Smooth muscle cell of the pulmonary artery (primary cell): ENCODE measurements around the gene TRPV4. TPM values are rescaled to one million over a fixed set of nuclear protein-coding genes. Genes with fewer than 3 reads are reported as not detected.

ENCODE experiments used
- total RNA-seq: library from RNA; depleted of rRNA; stranded (reverse); fragments of >200 nt; gene quantifications from 2 replicates; pipeline ENCODE4 v1.2.3, GENCODE V29; 2014

Gene TRPV4
- 1.3 and 1.4 TPM in 2 replicates for total RNA-seq

DNA sequence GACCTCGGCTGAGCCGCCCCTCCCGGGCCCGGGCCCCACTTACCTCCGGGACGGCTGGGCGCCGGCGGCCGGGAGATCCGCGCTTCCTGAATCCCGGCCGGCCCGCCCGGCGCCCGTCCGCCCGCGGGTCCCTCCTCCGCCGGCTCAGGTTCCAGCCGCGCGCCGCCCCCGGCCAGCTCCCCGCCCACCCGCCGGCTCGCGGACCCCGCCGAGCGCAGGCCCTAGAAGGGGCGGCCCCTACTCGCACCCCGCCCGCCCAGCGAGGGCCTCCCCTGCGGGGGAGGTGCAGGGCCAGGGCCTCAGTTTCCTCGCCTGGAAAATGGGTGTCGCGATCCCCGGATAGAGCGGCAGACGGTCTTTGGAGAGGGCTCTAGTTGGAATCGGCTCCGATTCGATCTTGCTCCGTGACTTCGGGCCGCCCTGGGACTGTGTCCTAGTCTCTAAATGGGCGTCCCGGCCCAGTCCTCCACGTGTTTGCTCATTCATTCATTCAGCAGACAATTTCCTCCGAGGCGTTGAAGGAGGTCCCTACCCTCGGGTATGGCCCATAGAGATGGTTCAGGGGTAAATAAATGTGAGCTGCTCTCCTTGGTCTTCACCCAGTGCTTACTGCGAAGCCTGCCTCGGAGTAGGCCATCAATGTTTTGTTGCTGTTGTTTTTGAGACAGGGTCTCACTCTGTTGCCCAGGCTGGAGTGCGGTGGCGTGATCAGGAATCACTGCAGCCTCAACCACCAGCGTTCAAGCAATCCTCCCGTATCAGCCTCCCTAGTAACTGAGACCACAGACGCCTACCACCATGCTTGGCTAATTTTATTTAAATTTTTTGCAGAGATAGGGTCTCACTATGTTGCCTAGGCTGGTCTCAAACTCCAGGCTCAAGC is at the start of gene TRPV4:
Gene TRPV4 (minus strand): TSS at position 92 of the 883 bp plus-strand sequence. CDS start 18,602 bp downstream, outside the sequence.

GRCh38 chr12:109880043-109880931 is 47.1 kb upstream of the TRPV4 start, which contains the start of gene GLTP:
GLTP (minus strand) TSS chr12:109880541; CDS start chr12:109880374, 167 bp downstream.

Other genes with a start within 250 kb of the TRPV4 start
- under 0.01 and 0.23 TPM in 2 replicates for gene FAM222A, start 119.6 kb downstream of the TRPV4 start, total RNA-seq
- 52.2 and 58.5 TPM in 2 replicates for gene GLTP, start 47.1 kb upstream of the TRPV4 start, total RNA-seq
- gene TCHP, start 66.9 kb upstream of the TRPV4 start, total RNA-seq = 5.9 and 8.9 TPM in 2 replicates
- 49.2 and 56.4 TPM in 2 replicates for gene GIT2, start 163.0 kb upstream of the TRPV4 start, total RNA-seq
- gene ANKRD13A, start 166.0 kb upstream of the TRPV4 start, total RNA-seq = 62.1 and 64.2 TPM in 2 replicates
- gene C12orf76, start 215.1 kb upstream of the TRPV4 start, total RNA-seq = 24.8 and 33.5 TPM in 2 replicates